ENCODE data around the gene KIF25. TPM values are rescaled to one million over a fixed set of nuclear protein-coding genes. Genes with fewer than 3 reads are reported as not detected.

KIF25 gene
- total RNA-seq, 1 experiment from 2014 or later = 0.59 TPM

DNA sequence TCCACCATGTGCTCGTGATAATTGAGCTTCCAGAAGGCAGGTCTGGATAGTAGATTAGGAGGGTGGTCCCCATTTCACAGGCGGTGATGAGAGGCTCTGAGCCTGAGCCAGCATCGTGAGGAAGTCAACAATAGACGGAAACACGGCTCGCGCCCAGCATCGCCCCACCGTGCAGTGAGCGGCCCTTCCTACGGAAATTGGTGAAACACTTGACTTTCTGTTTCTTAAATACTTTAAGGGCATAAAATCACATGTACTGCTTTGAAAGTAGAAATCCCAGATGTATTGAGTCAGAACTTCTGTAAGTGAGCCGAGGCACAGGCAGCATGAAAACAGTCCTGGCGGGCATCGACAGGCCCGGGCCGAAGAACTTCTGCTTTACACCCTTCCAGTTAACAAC is 4.3 kb upstream of the KIF25 start:
- Histone ChIP-seq H2BK12ac (ENCODE audit: insufficient read length, low read depth, low read length) (no peak overlapping the region), H4K5ac (ENCODE audit: insufficient read length, low read depth, low read length) (no peak overlapping the region), H2BK5ac (ENCODE audit: insufficient read length, low read length) (no peak overlapping the region), H3T11ph (ENCODE audit: low read length) (no peak overlapping the region), H3K56ac (ENCODE audit: insufficient read length, low read depth, low read length) (no peak overlapping the region), H4K8ac (replicated peaks; ENCODE audit: insufficient read length, low read depth, low read length) (no peak overlapping the region), H3K4ac (ENCODE audit: low read depth, low read length) (no peak overlapping the region), H2BK15ac (ENCODE audit: low read depth, low read length) (no peak overlapping the region), H2BK120ac (ENCODE audit: low read depth, low read length, poor library complexity, severe bottlenecking) (no peak overlapping the region), H3K4me1 (ENCODE audit: insufficient read depth, low read length) (no peaks in the 10 kb centered on the region; the same call in 1 of the 2 replicates), H2AFZ (ENCODE audit: low read length) (no peak overlapping the region), H3K14ac (ENCODE audit: insufficient read depth, low read length) (no peak overlapping the region), H4K20me1 (ENCODE audit: control insufficient read depth, insufficient read depth, insufficient read length) (no peaks in the 10 kb centered on the region), H3K27me3 (ENCODE audit: insufficient read depth, low read length) (no peaks in the 10 kb centered on the region), H3K4me2 (ENCODE audit: insufficient read depth, insufficient read length, low read length) (no peak overlapping the region), H3K23ac (ENCODE audit: insufficient read length, low read depth, low read length) (no peak overlapping the region), H3K18ac (ENCODE audit: insufficient read length, low read depth, low read length) (no peak overlapping the region), H3K79me1 (ENCODE audit: insufficient read depth, low read depth, low read length, poor library complexity, severe bottlenecking) (no peaks in the 10 kb centered on the region), H3K23me2 (ENCODE audit: insufficient read length, low read depth, low read length, poor library complexity, severe bottlenecking) (no peaks in the 10 kb centered on the region), H3K79me2 (ENCODE audit: insufficient read depth, low read length) (no peaks in the 10 kb centered on the region), H3K27ac (ENCODE audit: insufficient read length, low read depth, low read length) (no peak overlapping the region), H3K9ac (ENCODE audit: extremely low read depth, insufficient read length, low read length) (no peak overlapping the region), H2BK20ac (ENCODE audit: low read depth, low read length, poor library complexity, severe bottlenecking) (no peak overlapping the region), H2AK5ac (ENCODE audit: insufficient read length, low read length) (no peak overlapping the region), H4K91ac (ENCODE audit: insufficient read length, low read depth, low read length) (no peak overlapping the region), H3K9me3 (ENCODE audit: control insufficient read depth, low read depth, low read length) (no peaks in the 10 kb centered on the region)
- TF ChIP-seq, protein P1, sequence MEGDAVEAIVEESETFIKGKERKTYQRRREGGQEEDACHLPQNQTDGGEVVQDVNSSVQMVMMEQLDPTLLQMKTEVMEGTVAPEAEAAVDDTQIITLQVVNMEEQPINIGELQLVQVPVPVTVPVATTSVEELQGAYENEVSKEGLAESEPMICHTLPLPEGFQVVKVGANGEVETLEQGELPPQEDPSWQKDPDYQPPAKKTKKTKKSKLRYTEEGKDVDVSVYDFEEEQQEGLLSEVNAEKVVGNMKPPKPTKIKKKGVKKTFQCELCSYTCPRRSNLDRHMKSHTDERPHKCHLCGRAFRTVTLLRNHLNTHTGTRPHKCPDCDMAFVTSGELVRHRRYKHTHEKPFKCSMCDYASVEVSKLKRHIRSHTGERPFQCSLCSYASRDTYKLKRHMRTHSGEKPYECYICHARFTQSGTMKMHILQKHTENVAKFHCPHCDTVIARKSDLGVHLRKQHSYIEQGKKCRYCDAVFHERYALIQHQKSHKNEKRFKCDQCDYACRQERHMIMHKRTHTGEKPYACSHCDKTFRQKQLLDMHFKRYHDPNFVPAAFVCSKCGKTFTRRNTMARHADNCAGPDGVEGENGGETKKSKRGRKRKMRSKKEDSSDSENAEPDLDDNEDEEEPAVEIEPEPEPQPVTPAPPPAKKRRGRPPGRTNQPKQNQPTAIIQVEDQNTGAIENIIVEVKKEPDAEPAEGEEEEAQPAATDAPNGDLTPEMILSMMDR (conservative IDR thresholded peaks at IDR 0.05) = no peak
- no CpG with 5 or more reads among the region's 16 CpGs for WGBS (ENCODE audit: extremely low coverage, insufficient read length, low lambda C conversion rate)
- Mint-ChIP-seq H3K27ac (no peak overlapping the region), H3K4me3 (no peak overlapping the region), H3K36me3 (ENCODE audit: insufficient read depth in 1 of 3, low read depth in 3 of 3) (peaks cover 0 to 4% (median 2%) of the 10 kb centered on the region in 3 experiments; a peak in 1 of 7 replicates), H3K9me3 (peaks cover 7 to 9% of the 10 kb centered on the region in 2 experiments; a peak in 4 of 5 replicates), H3K27me3 (ENCODE audit: low read depth) (peaks cover 2% of the 10 kb centered on the region), H3K4me1 (peaks cover 4 to 13% of the 10 kb centered on the region in 2 experiments; a peak in 3 of 4 replicates)
- DNase-seq = no peak

Data from H9 (cell line).